PC-9 (cell line): ENCODE measurements around the gene CLBA1. TPM values are rescaled to one million over a fixed set of nuclear protein-coding genes. Genes with fewer than 3 reads are reported as not detected.

ENCODE experiments used
- Bru-seq: library from RNA; stranded (reverse); fragments of 400-500 nt; gene quantifications from one replicate; lab custom pipeline; 2021; lab: Mats Ljungman, UMichigan
- BruChase-seq, 2 experiments: library from RNA; stranded (reverse); fragments of 400-500 nt; gene quantifications; one replicate each; lab custom pipeline; 2021; lab: Mats Ljungman, UMichigan
- BruUV-seq: library from RNA; stranded (reverse); fragments of 400-500 nt; replicated peaks from 2 replicates; lab custom pipeline; 2021; lab: Mats Ljungman, UMichigan
- CTCF ChIA-PET: fragments of 300-600 bp; sonication (Branson Sonifier 250); formaldehyde crosslinking; loops from one replicate; lab custom pipeline; 2022; ENCODE audit warnings: antibody characterized with exemption; lab: Charles Lee
- POLR2A ChIA-PET: fragments of 300-600 bp; sonication (Branson Sonifier 250); formaldehyde crosslinking; loops from one replicate; lab custom pipeline; 2022; ENCODE audit warnings: antibody characterized with exemption; ENCODE audit not compliant: unreplicated experiment; lab: Charles Lee
- DNase-seq, 2 experiments: peaks; one replicate each; pipeline versions ENCODE4 v3.0.0 to v3.0.0-alpha.2; 2015 to 2022; ENCODE audit warnings: mixed read lengths in 1 of 2
- H2AFZ ChIP-seq: fragments of 200-600 bp; sonication (generic); 2 replicates; pipeline ENCODE4 v1.8.1; 2017; ENCODE audit warnings: antibody characterized with exemption
- H3F3A ChIP-seq: fragments of 200-600 bp; sonication (generic); 2 replicates; pipeline ENCODE4 v1.8.1; 2017; ENCODE audit warnings: antibody characterized with exemption, mild to moderate bottlenecking, low read depth; ENCODE audit not compliant: insufficient read depth
- H3K27ac ChIP-seq: fragments of 200-600 bp; sonication (generic); 2 replicates; pipeline ENCODE4 v1.6.1; 2016; ENCODE audit warnings: mixed run types
- H3K27me3 ChIP-seq: fragments of 200-600 bp; sonication (generic); 2 replicates; pipeline ENCODE4 v1.6.1; 2016; ENCODE audit warnings: low read depth, mixed run types; ENCODE audit not compliant: insufficient read depth
- H3K36me3 ChIP-seq: fragments of 200-600 bp; sonication (generic); 2 replicates; pipeline ENCODE4 v1.6.1; 2016; ENCODE audit warnings: low read depth, mixed run types
- H3K4me1 ChIP-seq: fragments of 200-600 bp; sonication (generic); replicated peaks from 2 replicates; pipeline ENCODE4 v1.6.1; 2016; ENCODE audit warnings: mixed run types; ENCODE audit not compliant: insufficient read depth
- H3K4me2 ChIP-seq: fragments of 200-600 bp; sonication (generic); 2 replicates; pipeline ENCODE4 v1.6.1; 2017; ENCODE audit warnings: mixed run types
- H3K4me3 ChIP-seq: fragments of 200-600 bp; sonication (generic); 2 replicates; pipeline ENCODE4 v1.6.1; 2016; ENCODE audit warnings: mixed run types
- H3K79me2 ChIP-seq: fragments of 200-600 bp; sonication (generic); 2 replicates; pipeline ENCODE4 v1.6.1; 2017; ENCODE audit warnings: low read depth, mixed run types
- H3K9me2 ChIP-seq: fragments of 200-600 bp; sonication (generic); 2 replicates; pipeline ENCODE4 v1.8.1; 2017; ENCODE audit warnings: mild to moderate bottlenecking; ENCODE audit not compliant: insufficient read depth
- H3K9me3 ChIP-seq: fragments of 200-600 bp; sonication (generic); 2 replicates; pipeline ENCODE4 v1.8.1; 2016; ENCODE audit warnings: low read depth; ENCODE audit not compliant: insufficient read depth
- H4K20me1 ChIP-seq: fragments of 200-600 bp; sonication (generic); 2 replicates; pipeline ENCODE4 v1.8.1; 2017; ENCODE audit not compliant: insufficient read depth
- EZH2 ChIP-seq: fragments of 200-600 bp; sonication (generic); IDR thresholded peaks from 2 replicates; pipeline ENCODE4 v1.8.0; 2017; ENCODE audit warnings: antibody characterized with exemption, low read depth
- intact Hi-C: fragments of 100-400 bp; cut with micrococcal nuclease; formaldehyde crosslinking; loops from one replicate; pipeline ENCODE4 v1.10.0; 2022; ENCODE audit not compliant: unreplicated experiment
- long read RNA-seq: library from polyadenylated mRNA; stranded (forward); transcript quantifications from one replicate; pipeline ENCODE4 v2.0.0, GENCODE V29; 2022
- total RNA-seq: library from RNA; stranded (reverse); gene quantifications from 2 replicates; pipeline ENCODE4 v1.2.3, GENCODE V29; 2021
- TF ChIP-seq, protein P1 (sequence below): fragments of 200-600 bp; sonication (generic); conservative IDR thresholded peaks from 2 replicates; pipeline ENCODE4 v1.6.1; 2017; ENCODE audit warnings: mixed run types, antibody characterized with exemption, mild to moderate bottlenecking, moderate library complexity

Gene CLBA1
- total RNA-seq (12.5 and 12.6 TPM in 2 replicates), Bru-seq, nascent RNA (percentile 42 among the genes with signal in this experiment), BruChase-seq, experiment 1, labeled RNA remaining after a 2-hour chase (percentile 52 among the genes with signal in this experiment), BruChase-seq, experiment 2, labeled RNA remaining after a 6-hour chase (percentile 60 among the genes with signal in this experiment)
- long read RNA-seq, partial matches to known transcripts = 3 of 18 reads
- long read RNA-seq, other reads (novel, unspliced or antisense) = 12 of 18 reads

DNA sequence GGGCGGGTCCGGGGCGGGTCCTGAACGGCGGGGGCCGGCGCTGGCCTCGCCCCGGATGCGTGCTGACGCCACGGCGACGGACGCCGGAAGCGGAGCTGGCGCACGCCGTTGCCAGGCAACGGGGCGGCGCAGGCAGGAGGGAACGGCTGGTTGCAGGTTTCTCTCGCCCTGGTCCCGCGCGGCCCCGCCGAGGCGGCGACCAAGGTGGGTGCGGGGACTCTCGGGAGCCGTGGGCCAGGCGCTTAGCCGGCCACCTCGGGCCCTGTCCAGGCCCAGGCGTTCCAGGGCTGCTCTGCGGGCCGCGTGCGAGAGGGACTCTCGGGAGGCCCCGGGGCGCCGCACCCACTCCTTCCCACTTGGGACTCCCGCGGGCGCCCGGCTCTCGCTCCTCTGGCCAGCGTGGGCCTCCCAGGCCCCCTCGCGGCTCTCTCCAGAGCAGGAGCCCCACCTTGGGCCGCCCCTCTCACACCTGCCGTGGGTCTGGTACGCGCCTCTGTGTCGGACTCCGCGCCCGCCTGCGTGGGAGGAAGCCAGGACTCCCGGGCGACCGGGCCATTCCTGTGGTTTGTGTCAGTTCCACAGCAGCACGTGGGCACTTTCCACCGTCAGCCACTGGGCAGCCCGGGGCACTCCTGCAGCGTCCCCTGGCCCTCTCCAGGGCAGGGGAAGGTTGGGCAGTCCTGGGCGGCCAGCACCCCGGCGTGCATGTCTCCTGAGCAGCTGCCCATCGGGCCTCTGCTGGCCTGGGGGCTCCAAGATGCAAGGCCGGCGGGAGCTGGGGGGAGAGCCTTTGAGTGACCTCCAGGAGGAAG is at the start of gene CLBA1:
Gene CLBA1 (plus strand): TSS at position 114 of the 812 bp plus-strand sequence. CDS start 644 bp downstream, at position 758.
- POLR2A ChIA-PET = interaction anchor here (0.6 to 0.8 kb wide), 4 partner anchors 13 to 1028 kb away, joined by 3 to 8 read pairs (median 6); no protein-coding TSS in a partner anchor
- Histone ChIP-seq H3K79me2 (peaks cover 14% of the 10 kb centered on the region), H2AFZ (peak within 1 kb of the TSS; percentile 75; the same call in 1 of the 2 replicates), H3F3A (no peaks in the 10 kb centered on the region; the same call in 1 of the 2 replicates), H3K9me2 (no peaks in the 10 kb centered on the region), H3K4me2 (peak within 1 kb of the TSS; percentile 87), H4K20me1 (0 out of 2 replicates have a peak, but pooled peaks cover 7% of the 10 kb centered on the region), H3K27ac (no peak within 1 kb of the TSS), H3K4me3 (peak within 1 kb of the TSS; percentile 96), H3K4me1 (peaks cover 11% of the 10 kb centered on the region), H3K36me3 (no peaks in the 10 kb centered on the region), H3K27me3 (no peaks in the 10 kb centered on the region), H3K9me3 (no peaks in the 10 kb centered on the region)
- intact Hi-C loops = no loop called here
- no TSS peak for BruUV-seq
- CTCF ChIA-PET = no interaction called here
- no peak for TF ChIP-seq EZH2
- TF ChIP-seq, protein P1, sequence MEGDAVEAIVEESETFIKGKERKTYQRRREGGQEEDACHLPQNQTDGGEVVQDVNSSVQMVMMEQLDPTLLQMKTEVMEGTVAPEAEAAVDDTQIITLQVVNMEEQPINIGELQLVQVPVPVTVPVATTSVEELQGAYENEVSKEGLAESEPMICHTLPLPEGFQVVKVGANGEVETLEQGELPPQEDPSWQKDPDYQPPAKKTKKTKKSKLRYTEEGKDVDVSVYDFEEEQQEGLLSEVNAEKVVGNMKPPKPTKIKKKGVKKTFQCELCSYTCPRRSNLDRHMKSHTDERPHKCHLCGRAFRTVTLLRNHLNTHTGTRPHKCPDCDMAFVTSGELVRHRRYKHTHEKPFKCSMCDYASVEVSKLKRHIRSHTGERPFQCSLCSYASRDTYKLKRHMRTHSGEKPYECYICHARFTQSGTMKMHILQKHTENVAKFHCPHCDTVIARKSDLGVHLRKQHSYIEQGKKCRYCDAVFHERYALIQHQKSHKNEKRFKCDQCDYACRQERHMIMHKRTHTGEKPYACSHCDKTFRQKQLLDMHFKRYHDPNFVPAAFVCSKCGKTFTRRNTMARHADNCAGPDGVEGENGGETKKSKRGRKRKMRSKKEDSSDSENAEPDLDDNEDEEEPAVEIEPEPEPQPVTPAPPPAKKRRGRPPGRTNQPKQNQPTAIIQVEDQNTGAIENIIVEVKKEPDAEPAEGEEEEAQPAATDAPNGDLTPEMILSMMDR = no peak
- DNase-seq = peak; percentile 69 to 84

DNA sequence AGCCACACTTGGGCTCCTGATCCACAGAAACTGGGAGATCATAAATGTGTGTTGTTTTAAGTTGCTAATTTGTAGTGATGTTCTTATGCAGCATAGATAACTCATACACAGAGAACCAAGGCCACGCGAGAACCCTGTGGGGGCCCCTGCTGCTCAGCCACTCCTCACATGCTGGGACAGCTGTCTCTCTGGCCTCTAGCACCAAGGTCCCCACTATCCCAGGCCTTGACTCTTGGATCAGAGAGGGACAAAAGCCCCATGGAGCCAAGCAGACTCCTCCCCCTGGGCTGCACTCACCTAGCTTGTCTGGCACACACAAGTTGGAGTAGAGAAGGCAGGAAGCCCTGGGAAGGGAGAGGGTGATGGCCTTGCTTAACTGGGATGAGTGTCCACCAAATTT is 49.6 kb upstream of the CLBA1 start:
- DNase-seq = no peak
- no peak for TF ChIP-seq EZH2
- TF ChIP-seq, protein P1 = no peak
- no peak overlapping the region for H3K27ac ChIP-seq
- no peaks in the 10 kb centered on the region for H3K4me1 ChIP-seq
- no TSS peak for BruUV-seq
- no peak overlapping the region for H3K4me3 ChIP-seq
- H3K9me2 ChIP-seq = no peaks in the 10 kb centered on the region
- 0 out of 2 replicates have a peak, but pooled peaks cover 3% of the 10 kb centered on the region for H3F3A ChIP-seq
- CTCF ChIA-PET = interaction anchor here (0.6 kb wide), 1 partner anchor 27 kb away, joined by 4 read pairs; no protein-coding TSS in a partner anchor
- H4K20me1 ChIP-seq = no peaks in the 10 kb centered on the region
- H2AFZ ChIP-seq = no peak overlapping the region
- intact Hi-C loops = no loop called here
- POLR2A ChIA-PET = no interaction called here
- H3K4me2 ChIP-seq = no peak overlapping the region
- H3K9me3 ChIP-seq = no peaks in the 10 kb centered on the region
- no peaks in the 10 kb centered on the region for H3K36me3 ChIP-seq
- no peaks in the 10 kb centered on the region for H3K79me2 ChIP-seq
- peaks cover 48% of the 10 kb centered on the region for H3K27me3 ChIP-seq

DNA sequence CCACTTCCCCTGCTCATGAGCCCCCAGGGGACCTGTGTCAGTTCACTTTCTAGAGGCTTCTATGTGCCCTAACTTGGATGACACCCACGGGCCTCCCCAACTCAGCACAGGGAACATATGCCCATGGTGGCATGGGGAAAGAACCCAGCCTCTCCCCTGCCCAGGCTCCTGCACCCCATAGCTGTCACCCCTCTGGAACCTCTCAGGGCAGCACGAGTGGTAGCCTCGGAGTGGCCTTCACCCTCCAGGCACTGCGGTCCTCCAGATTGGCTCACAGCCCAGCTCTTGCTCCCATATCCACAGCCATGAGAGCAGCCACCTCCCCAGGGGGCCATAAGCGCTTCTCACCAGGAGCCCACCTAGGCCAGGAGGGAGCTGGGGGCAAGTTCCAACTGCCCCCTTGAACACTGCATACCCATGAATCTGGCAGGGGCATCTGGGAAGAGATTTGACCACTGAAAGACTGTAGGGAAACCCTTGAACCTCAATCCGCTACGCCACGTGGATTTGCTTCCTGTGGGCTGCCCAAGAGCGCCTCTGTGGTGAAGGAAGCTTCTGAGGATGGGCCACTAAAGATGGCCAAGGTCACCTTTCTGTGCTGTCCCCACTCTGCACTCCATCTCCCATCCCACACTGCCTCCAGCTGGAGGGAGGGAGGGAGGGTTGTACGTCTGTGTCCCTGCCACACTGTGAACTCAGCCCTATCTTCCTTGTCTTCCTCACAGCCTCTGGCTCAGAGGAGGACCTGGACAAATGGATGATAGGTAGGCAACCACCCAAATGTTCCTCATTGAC is 49.0 kb upstream of the CLBA1 start:
- H3K79me2 ChIP-seq = no peaks in the 10 kb centered on the region
- peaks cover 48% of the 10 kb centered on the region for H3K27me3 ChIP-seq
- H3K36me3 ChIP-seq = no peaks in the 10 kb centered on the region
- no peak for DNase-seq
- H4K20me1 ChIP-seq = no peaks in the 10 kb centered on the region
- H3K4me1 ChIP-seq = no peaks in the 10 kb centered on the region
- no TSS peak for BruUV-seq
- no peak for TF ChIP-seq EZH2
- TF ChIP-seq, protein P1 = no peak
- CTCF ChIA-PET = interaction anchor here (0.6 kb wide), 1 partner anchor 28 kb away, joined by 4 read pairs; no protein-coding TSS in a partner anchor
- intact Hi-C loops = no loop called here
- POLR2A ChIA-PET = no interaction called here
- no peak overlapping the region for H3K4me3 ChIP-seq
- no peaks in the 10 kb centered on the region for H3K9me2 ChIP-seq
- no peak overlapping the region for H2AFZ ChIP-seq
- H3F3A ChIP-seq = 0 out of 2 replicates have a peak, but pooled peaks cover 3% of the 10 kb centered on the region
- H3K9me3 ChIP-seq = no peaks in the 10 kb centered on the region
- no peak overlapping the region for H3K27ac ChIP-seq
- no peak overlapping the region for H3K4me2 ChIP-seq
